Left cardiac atrium (tissue), 4 donors: Measurements from ENCODE around the gene GCLM. TPM values are rescaled to one million over a fixed set of nuclear protein-coding genes. Genes with fewer than 3 reads are reported as not detected.
"Not testable (repeated sequence)": the region's sequence is repeated elsewhere in the genome, so short reads cannot be mapped to it uniquely, and the experiment has no call there.

Experiments used
- ATAC-seq, 2 donors: fragments of 200-7000 bp; cut with Tn5 transposase; one replicate each; pipeline ENCODE4 v1.9.1; 2020; ENCODE audit warnings: mild to moderate bottlenecking in 2 of 2, moderate library complexity in 2 of 2
- DNase-seq: peaks from one replicate; pipeline ENCODE4 v3.0.0-alpha.2; 2020
- intact Hi-C, 2 donors: fragments of 100-400 bp; cut with DNase I; formaldehyde crosslinking; loops; one replicate each; pipeline versions ENCODE4 v1.14.1 to v1.15.1; 2022 to 2023
- long read RNA-seq: library from polyadenylated mRNA; unstranded; transcript quantifications from one replicate; pipeline ENCODE4 v2.0.0, GENCODE V29; 2021
- total RNA-seq, 2 donors: library from RNA; stranded (reverse); fragmentation: NEBNext Ultra II Directional; extraction: Animal tissue kit (Norgen Biotek cat#: 25700); gene quantifications; one replicate each; pipeline ENCODE4 v1.2.1, GENCODE V29; 2021
- donor health status: DM: no; HTN: yes; CAD: no.
- donor health status: DM: no; HTN: yes; CAD: no; lungs with severe emphysema.
- donor health status: DM: yes; HTN: yes; CAD: no.
- donor health status: Dilated cardiomyopathy.

GCLM gene, protein sequence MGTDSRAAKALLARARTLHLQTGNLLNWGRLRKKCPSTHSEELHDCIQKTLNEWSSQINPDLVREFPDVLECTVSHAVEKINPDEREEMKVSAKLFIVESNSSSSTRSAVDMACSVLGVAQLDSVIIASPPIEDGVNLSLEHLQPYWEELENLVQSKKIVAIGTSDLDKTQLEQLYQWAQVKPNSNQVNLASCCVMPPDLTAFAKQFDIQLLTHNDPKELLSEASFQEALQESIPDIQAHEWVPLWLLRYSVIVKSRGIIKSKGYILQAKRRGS
- 10 to 100 TPM; 10.1 to 10.8 TPM for total RNA-seq
- long read RNA-seq, full-length matches to known transcripts: 21 of 27 reads
- long read RNA-seq, partial matches to known transcripts: 0 of 27 reads
- long read RNA-seq, other reads (novel, unspliced or antisense): 6 of 27 reads

DNA sequence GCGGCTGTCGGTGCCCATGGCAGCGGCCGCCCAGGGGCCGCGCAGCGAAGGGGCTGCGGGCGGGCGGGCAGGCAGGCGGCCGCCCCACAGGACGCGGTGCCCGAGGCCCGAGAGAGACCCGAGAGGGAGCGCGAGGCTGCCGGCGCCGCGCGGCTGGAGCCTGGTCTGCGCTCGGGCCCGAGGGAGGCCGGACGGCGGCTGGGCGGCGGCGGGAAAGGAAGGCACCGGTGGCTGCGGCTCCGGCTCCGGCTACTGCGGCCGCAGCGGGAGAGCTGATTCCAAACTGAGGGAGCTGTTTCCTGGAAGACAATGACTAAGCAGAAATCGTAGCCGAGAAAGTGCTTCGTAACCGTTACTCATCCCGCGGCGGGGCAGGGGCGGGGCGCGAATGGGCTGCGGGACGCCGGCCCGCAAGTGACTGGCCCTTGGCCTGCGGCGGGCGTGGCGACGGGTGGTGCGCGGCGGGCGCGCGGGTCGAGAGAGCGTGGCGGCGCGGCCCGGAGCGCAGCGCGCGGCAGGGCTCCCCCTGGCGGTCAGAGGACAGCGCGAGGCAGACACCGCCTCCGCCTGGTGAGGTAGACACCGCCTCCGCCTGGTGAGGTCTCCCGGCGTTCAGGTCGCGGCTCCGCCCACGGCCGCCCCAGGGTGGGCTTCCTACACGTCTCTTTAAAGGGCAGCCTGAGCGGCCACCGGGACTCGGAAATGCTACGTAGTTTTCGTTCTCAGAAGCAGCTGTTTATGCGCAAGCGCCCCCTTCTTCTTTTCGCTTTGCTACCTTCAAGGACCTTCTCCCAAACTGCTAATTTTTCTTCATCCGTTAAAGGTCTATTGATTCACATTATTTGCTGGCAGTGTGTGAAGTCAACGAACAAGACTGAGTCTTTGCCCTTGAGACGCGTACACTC is at the start of gene GCLM:
Gene GCLM (minus strand): TSS at position 285 of the 905 bp plus-strand sequence. CDS start 267 bp downstream, at position 18.
- ATAC-seq: peak; percentile 97 to 99
- peak; percentile 95 for DNase-seq
- intact Hi-C loops: no loop called here

DNA sequence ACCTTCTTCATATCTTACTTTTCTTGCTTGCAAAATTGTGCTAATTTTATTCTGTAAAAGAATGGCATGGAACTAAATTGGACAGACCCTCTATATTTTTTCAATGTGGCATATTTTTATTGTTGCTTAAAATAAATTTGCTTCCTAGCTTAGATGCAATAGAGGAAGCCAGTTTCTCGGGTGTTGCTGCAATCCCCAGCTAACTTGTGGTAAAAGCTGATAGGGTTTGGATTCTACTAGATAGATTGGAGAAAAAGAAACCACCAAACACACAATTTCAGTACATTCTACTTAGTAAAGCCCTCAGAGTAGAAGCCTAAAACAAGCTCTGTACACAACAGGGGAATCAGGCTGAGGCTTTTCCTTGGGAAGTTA is 49.5 kb upstream of the GCLM start:
- intact Hi-C loops: no loop called here
- ATAC-seq (no peak), DNase-seq (no peak)

DNA sequence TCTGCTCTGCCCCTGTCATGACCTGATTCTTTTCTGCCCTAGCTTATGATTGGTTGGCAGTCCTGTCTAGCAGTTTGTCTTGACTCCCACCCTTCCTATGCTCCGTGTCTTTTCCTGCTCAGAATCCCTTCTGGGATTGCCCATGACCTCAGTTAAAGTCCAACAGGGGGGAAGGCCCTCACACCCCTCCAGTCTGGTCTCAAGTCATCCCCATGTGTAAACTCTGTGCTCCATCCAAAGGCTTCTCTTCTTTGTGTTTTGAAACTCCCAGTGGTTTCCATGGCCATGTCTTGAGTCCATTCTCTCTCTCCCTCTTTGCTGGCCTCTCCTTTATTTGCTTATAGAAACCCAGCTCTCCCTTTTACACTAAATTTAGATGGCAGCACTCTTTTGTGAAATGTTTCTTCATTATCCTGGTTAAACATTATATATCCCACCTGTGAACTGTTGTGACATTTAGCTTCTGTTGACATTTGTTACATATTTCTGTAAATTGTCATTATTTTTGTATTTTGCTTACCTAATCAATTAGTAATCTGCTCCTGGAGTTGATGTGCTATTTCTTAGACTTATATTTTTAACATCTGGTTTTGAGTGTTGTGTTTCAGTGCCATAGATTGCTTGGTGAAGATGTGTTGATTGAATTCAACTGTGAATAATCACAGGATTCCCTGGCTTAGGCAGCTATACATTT is 48.9 kb upstream of the GCLM start:
- ATAC-seq: no peak
- intact Hi-C loops: no loop called here
- DNase-seq: no peak

DNA sequence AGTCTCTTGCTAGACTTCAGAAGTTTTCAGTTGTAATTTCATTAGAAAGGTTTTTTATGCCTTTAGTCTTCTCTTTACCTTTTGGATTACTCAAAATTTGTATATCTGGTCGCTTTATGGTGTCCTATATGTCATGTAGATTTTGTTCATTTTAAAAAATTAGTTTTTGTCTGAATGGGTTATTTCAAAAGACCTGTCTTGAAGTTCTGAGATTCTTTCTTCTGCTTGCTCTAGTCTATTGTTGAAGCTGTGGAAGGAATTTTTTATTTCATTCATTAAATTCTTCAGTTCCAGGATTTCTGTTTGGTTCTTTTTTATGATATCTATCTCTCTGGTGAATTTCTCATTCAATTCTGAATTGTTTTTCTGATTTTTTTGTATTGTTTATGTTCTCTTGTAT is 46.5 kb upstream of the GCLM start:
- DNase-seq: no peak
- ATAC-seq: no peak
- intact Hi-C loops: no loop called here

DNA sequence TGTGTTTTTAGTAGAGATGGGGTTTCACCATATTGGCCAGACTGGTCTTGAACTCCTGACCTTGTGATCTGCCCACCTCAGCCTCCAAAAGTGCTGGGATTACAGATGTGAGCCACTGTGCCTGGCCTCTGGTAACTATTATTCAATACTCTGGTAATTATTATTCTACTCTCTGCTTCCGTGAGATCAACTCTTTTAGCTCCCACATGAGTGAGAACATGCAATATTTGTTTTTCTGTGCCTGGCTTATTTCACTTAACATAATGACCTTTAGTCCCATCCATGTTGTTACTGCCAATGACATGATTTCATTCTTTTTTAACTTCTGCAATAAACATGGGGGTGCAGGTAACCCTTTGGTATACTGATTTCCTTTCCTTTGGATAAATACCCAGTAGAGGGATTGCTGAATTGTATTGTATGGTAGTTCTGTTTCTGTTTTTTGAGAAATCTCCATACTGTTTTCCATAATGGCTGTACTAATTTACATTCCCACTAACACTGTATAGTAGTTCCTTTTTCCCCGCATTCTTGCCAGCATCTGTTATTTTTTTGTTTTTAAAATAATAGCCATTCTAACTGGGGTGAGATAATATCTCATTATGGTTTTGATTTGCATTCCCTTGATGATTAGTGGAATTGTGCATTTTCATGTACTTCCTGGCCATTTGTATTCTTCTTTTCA is 37.9 kb upstream of the GCLM start:
- DNase-seq, ATAC-seq, intact Hi-C loops: not testable (repeated sequence)

DNA sequence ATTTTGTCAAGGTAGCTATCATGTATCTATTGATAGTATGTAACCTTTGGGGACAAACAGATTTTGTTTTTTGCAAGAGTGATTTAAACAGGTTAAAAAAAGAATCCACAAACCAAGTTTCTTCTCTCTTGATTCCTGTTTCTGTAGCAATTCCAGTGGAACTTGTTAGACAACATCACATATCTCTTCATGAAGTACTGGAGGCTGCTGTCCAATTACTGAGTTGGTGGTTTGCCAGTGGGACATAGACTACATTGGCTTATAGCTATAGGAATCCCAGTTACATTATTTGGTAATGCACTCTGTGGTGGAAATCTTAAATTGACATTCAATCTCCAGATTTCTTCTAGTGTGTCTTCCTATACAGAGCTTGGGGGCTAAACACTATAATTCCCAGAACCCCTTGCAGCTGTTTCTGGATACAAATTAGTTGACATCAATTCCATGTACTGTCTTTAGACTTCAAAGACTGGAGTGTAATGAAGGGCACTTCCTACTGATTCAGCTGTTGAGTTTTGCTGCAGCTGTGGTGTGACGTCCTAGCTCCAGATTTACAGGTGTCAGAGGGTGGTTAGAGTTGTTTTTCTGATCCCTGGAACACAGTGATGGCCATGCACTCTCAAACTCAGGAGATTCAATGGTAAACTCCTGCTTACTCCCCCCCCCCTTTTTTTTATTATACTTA is 29.4 kb upstream of the GCLM start:
- no peak for ATAC-seq
- no peak for DNase-seq
- intact Hi-C loops: no loop called here

DNA sequence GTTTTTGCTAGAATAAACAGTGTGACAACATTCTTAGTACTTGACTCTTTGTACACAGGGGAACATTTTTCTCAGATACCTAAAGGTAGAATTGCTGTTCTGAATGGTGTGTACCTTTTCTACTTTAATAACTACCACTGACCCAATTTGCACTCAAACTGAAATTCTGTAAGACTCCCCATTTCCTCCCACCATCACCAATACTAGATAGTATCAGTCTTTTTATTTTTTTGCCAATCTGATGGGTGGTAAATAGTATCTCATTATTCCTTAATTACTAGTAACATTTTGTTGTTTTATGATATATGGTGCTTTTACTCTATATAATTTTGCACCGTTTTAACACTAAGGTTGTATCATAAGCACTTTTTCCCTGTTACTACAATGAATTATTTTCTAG is 28.8 kb upstream of the GCLM start:
- intact Hi-C loops: no loop called here
- ATAC-seq (no peak), DNase-seq (no peak)

DNA sequence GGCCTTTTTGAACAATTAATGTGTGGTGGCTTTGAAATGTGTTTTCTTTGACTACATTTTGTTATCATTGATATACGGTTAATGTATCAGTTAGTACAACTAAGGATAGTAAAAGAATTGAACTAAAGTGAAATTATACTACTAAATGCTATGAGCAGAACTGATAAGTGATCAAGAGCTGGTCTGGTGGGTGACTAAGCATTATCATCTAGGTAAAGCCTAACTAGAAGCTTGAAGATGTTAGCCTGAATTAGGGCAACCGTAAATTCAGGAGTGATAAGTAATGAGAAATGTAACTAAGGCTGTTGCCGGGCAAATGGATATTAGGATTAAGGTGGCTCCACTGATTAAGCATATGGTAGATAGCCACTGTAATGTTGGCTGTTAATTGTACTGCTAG is 16.0 kb upstream of the GCLM start:
- DNase-seq (no peak), ATAC-seq (no peak)
- intact Hi-C loops: no loop called here

DNA sequence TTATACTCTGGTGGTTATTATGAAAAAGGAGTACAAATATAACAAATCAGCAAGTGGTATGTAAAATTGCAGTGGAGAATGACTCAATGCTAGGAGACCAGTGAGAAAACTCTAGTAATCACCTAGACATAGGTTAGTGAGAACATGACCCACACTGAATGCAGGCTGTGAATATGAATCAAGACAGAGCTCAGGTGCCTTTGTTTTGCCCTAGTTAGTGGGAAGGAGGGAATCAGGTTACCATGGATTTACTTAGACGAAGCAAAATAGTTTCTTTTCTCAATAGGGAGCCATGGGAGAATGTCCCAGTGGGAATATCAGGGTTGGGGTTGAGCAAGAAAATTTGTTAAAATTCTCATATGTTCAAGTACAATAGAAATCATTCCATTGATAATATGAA is 10.6 kb upstream of the GCLM start:
- no peak for DNase-seq
- intact Hi-C loops: no loop called here
- no peak for ATAC-seq

DNA sequence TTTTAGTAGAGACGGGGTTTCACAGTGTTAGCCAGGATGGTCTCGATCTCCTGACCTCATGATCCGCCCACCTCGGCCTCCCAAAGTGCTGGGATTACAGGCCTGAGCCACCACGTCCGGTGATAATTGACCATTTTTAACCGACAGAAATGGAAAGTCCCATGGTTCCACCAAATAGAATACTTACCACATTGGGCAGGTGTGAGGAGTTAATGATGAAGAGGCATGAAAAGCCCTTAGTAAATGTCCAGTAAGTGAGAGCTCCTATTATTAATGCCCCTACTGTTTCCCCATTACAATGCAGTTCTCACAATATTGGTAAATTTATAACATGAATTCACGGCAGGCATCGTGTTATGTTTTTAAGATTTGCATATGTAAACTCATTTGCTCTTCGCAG is 8.1 kb upstream of the GCLM start:
- no peak for ATAC-seq
- no peak for DNase-seq
- intact Hi-C loops: no loop called here

DNA sequence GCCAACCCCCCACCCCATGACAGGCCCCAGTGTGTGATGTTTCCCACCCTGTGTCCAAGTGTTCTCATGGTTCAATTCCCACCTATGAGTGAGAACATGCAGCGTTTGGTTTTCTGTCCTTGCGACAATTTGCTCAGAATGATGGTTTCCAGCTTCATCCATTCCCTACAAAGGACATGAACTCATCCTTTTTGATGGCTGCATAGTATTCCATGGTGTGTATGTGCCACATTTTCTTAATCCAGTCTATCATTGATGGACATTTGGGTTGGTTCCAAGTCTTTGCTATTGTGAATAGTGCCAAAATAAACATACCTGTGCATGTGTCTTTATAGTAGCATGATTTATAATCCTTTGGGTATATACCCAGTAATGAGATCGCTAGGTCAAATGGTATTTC is 1.6 kb upstream of the GCLM start:
- ATAC-seq, intact Hi-C loops, DNase-seq: not testable (repeated sequence)

DNA sequence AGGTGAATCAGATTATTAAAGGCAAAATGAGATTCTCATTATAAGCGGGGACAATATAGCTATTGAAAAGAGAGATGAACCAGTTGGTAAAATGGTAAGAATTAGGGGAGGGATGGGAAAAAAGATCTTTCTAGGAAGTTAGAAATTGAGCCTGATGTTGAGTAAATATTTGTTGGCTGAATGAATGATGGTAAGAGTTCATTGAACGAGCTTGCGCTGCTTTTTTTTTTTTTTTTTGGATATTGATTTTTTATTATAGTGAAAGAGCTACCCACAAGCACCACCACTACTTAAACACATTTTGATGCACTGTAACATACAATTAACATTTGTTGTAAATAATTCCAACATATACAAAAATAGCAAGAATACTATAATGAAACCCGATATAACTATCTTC is 1.1 kb upstream of the GCLM start:
- ATAC-seq: no peak
- intact Hi-C loops: no loop called here
- DNase-seq: no peak

DNA sequence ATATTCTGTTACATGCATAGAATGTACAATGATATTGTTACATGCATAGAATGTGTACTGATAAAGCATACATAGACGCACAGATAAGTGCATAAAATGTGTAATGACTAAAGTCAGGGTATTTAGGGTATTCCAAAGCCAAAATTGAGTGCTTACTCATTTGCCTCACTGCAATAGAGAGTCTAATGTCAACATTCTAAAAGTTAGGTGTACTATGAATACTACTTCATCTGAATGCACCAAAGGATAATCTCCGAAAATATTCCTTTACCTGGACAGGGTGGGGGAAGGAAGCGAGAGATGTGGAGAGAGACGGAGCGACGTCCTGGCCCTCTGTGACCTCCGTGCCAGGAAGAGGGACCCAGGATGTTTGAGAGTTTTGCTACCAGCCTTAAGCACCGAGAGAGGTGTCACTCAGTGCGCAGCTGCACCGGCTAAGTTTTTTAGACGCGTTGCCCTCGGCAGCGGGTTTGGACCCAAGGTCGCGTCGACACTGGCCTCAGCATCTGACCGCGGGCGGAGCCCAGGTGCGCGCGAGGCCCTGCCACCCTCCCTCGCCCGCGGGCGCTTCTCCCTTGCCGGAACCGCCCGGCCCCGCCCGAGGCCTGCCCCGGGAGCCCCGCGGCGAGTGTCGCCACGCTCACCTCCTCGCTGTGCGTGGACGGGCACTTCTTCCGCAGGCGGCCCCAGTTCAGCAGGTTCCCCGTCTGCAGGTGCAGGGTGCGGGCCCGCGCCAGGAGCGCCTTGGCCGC is 660 bp downstream of the GCLM start:
- peak; percentile 22 to 28 for ATAC-seq
- intact Hi-C loops: no loop called here
- DNase-seq: peak; percentile 33

DNA sequence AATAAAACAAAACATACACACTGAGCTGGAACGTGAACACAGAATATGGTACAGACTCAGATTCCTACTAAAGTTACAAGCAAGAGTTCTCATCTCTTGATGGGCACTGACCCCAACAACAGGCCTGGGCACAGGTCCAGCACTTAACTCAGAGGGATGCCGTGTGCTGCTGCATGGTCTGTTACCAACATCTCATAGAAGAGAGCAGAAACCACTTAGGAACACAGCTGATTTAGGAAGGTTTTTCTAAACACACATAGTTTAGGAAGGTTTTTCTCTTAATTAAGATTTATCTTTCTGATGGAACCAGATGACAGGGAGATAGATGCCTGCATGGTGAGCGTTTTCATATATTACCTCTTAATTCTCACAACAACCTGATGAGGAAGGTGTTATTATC is 1.5 kb downstream of the GCLM start:
- DNase-seq: peak; percentile 26
- intact Hi-C loops: no loop called here
- no peak for ATAC-seq

DNA sequence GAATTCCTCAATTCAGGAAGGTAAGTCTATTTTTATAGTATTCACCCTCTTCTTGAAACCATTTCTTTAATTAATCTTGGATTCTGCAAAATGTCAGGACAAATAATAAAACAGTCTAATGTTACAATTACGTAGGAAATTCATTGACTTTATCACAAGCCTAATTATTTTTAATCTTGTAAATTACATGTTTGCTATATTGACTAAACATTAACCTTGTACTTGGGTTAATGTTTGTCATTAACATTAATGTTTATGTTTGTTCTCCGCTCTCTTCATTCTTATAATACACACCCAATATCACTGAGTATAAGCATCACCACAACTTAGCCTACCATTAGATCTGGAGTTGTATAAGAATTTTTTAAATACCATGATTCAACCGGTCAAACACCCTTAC is 2.8 kb downstream of the GCLM start:
- ATAC-seq: no peak
- DNase-seq: no peak
- intact Hi-C loops: no loop called here

DNA sequence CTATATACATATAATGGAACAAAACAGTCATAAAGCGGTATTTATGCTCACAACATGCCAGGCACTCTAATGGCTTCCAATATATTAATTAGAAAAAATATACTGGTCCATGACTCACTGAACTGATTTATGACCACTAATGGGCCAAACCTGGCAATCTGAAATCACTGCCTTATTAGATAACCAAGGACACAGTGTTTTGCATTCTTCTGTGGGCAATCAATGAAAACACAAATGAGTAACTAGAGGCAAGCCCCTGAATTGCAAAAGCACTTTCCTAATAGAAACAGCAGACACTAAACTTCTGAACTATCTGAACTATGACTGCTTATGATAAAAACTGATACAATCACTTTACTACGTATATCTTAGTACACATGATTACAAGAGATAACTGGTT is 3.5 kb downstream of the GCLM start:
- intact Hi-C loops: no loop called here
- ATAC-seq (no peak), DNase-seq (no peak)

DNA sequence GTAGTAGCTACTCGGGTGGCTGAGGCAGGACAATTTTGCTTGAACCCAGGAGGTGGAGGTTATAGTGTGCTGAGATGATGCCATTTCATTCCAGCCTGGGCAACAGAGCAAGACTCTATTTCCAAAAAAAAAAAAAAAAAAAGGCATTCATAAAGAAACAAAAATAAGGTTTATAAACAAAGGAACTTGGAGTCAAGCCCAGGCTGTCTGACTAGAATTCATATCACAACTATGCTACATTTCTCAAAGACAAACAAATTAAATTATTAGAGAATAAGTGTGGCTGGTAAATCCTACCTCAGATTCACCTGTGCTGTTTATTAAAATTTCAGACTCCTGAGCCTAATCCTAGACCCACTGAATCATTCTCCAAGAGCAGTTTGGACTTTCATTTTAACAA is 4.2 kb downstream of the GCLM start:
- no peak for ATAC-seq
- DNase-seq: no peak
- intact Hi-C loops: no loop called here

DNA sequence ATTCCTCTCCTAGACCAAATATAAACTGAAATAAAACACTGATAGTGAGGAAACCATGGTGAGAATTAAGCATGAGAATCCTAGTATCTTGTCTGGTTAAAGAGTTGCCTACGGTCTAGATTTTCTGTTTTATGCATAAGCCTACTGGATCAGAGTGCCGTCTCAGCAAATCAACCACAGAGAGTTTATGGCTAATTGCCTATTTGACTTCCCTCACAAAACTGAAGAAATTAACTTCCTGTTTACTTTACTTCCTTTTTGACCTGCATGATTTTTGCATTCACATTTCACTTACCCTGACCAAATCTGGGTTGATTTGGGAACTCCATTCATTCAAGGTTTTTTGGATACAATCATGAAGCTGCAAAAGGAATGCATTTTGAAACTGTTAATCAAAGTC is 5.0 kb downstream of the GCLM start:
- ATAC-seq (no peak), DNase-seq (no peak)
- intact Hi-C loops: no loop called here
